Measurements from ENCODE around the gene TMEM178B.

Gene TMEM178B

GRCh38 chr7:141128931-141129330, 55.1 kb downstream of the TMEM178B start:
- H3K27me3 ChIP-seq (ENCODE audit: insufficient read depth, poor library complexity, severe bottlenecking) = peaks cover 2% of the 10 kb centered on the region
- DNase-seq (ENCODE audit: low read depth in 1 of 2, low spot score in 1 of 2) = no peak
- H3K27ac ChIP-seq (replicated peaks) = no peak overlapping the region
- no peak overlapping the region for H3K4me3 ChIP-seq (replicated peaks; ENCODE audit: insufficient read depth, low read length)
- TF ChIP-seq REST (IDR thresholded peaks at IDR 0.05; ENCODE audit: insufficient replicate concordance, low read depth) = no peak
- TF ChIP-seq CTCF (IDR thresholded peaks at IDR 0.05; ENCODE audit: insufficient read depth, low read length) = no peak
- TF ChIP-seq GABPA (IDR thresholded peaks at IDR 0.05; ENCODE audit: low read depth) = no peak
- TF ChIP-seq POLR2AphosphoS5 (IDR thresholded peaks at IDR 0.05; ENCODE audit: low read depth) = no peak
- TF ChIP-seq SPI1 (IDR thresholded peaks at IDR 0.05; ENCODE audit: borderline replicate concordance, low read depth) = no peak

GRCh38 chr7:141132671-141133070, 58.8 kb downstream of the TMEM178B start:
- no peak for DNase-seq (ENCODE audit: low read depth in 1 of 2, low spot score in 1 of 2)
- H3K27ac ChIP-seq (replicated peaks) = no peak overlapping the region
- H3K27me3 ChIP-seq (ENCODE audit: insufficient read depth, poor library complexity, severe bottlenecking) = peaks cover 6% of the 10 kb centered on the region
- H3K4me3 ChIP-seq (replicated peaks; ENCODE audit: insufficient read depth, low read length) = no peak overlapping the region
- TF ChIP-seq GABPA (IDR thresholded peaks at IDR 0.05; ENCODE audit: low read depth) = no peak
- no peak for TF ChIP-seq POLR2AphosphoS5 (IDR thresholded peaks at IDR 0.05; ENCODE audit: low read depth)
- TF ChIP-seq REST (IDR thresholded peaks at IDR 0.05; ENCODE audit: insufficient replicate concordance, low read depth) = no peak
- TF ChIP-seq CTCF (IDR thresholded peaks at IDR 0.05; ENCODE audit: insufficient read depth, low read length) = no peak
- TF ChIP-seq SPI1 (IDR thresholded peaks at IDR 0.05; ENCODE audit: borderline replicate concordance, low read depth) = no peak

- no peak for TF ChIP-seq GABPA (IDR thresholded peaks at IDR 0.05; ENCODE audit: low read depth)
- no peak for TF ChIP-seq SPI1 (IDR thresholded peaks at IDR 0.05; ENCODE audit: borderline replicate concordance, low read depth)
- TF ChIP-seq POLR2AphosphoS5 (IDR thresholded peaks at IDR 0.05; ENCODE audit: low read depth) = no peak
- TF ChIP-seq CTCF (IDR thresholded peaks at IDR 0.05; ENCODE audit: insufficient read depth, low read length) = no peak
- no peak for TF ChIP-seq REST (IDR thresholded peaks at IDR 0.05; ENCODE audit: insufficient replicate concordance, low read depth)
- Histone ChIP-seq H3K27me3 (ENCODE audit: insufficient read depth, poor library complexity, severe bottlenecking) (peaks cover 6% of the 10 kb centered on the region), H3K4me3 (replicated peaks; ENCODE audit: insufficient read depth, low read length) (no peak overlapping the region), H3K27ac (replicated peaks) (no peak overlapping the region)
- DNase-seq (ENCODE audit: low read depth in 1 of 2, low spot score in 1 of 2) = no peak
Observed at GRCh38 chr7:141133646-141134045, 59.8 kb downstream of the TMEM178B start.
